Tibial nerve (tissue), 3 donors: Measurements from ENCODE around the gene ASMTL.
"Not testable (repeated sequence)": the region's sequence is repeated elsewhere in the genome, so short reads cannot be mapped to it uniquely, and the experiment has no call there.

ENCODE experiments used
- POLR2A ChIP-seq, 2 donors: fragments of 450-650 bp; IDR thresholded peaks; one replicate each; pipeline ENCODE4 v1.6.1; 2017; ENCODE audit warnings: antibody characterized with exemption in 2 of 2, mild to moderate bottlenecking in 2 of 2, moderate library complexity in 2 of 2
- TF ChIP-seq, protein P1 (sequence below), 5 experiments: fragments of 200-600 bp in 3 of 5; fragments of 450-650 bp in 2 of 5; sonication (generic) in 3 of 5; IDR thresholded peaks; one replicate each; pipeline ENCODE4 v1.5.1; 2016 to 2019; ENCODE audit warnings: antibody characterized with exemption in 5 of 5, mild to moderate bottlenecking in 3 of 5, moderate library complexity in 2 of 5

DNA sequence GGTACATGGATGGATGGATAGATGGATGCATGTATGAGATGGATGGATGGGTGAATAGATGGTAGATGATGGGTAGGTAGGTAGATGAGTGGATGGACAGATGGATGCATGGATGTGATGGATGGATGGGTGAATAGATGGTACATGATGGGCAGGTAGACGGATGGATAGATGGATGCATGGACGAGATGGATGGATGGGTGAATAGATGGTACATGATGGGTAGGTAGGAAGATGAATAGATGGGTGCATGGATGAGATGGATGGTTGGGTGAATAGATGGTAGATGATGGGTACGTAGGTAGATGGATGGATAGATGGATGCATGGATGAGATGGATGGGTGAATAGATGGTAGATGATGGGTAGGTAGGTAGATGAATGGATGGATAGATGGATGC is 48.8 kb downstream of the ASMTL start:
- not testable (repeated sequence) for TF ChIP-seq POLR2A (IDR thresholded peaks at IDR 0.05)
- TF ChIP-seq, protein P1, sequence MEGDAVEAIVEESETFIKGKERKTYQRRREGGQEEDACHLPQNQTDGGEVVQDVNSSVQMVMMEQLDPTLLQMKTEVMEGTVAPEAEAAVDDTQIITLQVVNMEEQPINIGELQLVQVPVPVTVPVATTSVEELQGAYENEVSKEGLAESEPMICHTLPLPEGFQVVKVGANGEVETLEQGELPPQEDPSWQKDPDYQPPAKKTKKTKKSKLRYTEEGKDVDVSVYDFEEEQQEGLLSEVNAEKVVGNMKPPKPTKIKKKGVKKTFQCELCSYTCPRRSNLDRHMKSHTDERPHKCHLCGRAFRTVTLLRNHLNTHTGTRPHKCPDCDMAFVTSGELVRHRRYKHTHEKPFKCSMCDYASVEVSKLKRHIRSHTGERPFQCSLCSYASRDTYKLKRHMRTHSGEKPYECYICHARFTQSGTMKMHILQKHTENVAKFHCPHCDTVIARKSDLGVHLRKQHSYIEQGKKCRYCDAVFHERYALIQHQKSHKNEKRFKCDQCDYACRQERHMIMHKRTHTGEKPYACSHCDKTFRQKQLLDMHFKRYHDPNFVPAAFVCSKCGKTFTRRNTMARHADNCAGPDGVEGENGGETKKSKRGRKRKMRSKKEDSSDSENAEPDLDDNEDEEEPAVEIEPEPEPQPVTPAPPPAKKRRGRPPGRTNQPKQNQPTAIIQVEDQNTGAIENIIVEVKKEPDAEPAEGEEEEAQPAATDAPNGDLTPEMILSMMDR (IDR thresholded peaks at IDR 0.05): not testable (repeated sequence)
